Measurements from ENCODE around the gene NSRP1. TPM values are rescaled to one million over a fixed set of nuclear protein-coding genes. Genes with fewer than 3 reads are reported as not detected.
"Not testable (repeated sequence)": the region's sequence is repeated elsewhere in the genome, so short reads cannot be mapped to it uniquely, and the experiment has no call there.

The NSRP1 gene
- total RNA-seq, 2 donors from 2014 or later = 28.8 to 31.7 TPM

DNA sequence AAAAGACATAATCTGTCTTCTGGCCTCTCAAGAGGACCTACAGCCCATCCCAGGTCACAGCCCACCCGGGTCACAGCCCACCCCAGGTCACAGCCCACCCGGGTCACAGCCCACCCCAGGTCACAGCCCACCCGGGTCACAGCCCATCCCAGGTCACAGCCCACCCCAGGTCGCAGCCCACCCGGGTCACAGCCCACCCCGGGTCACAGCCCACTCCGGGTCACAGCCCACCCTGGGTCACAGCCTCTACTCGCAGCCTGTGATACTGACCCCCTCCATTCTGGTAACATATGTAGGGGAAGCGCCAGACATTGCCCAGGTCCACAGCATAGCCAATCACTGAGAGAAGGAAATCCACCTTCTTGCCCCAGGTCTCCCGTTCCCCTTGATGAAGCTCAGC, 104.7 kb downstream of the NSRP1 start:
- no peaks in the 10 kb centered on the region for H3K9me3 ChIP-seq (ENCODE audit: control insufficient read depth, low read length, poor library complexity, severe bottlenecking)
- no peak overlapping the region for H3K4me3 Mint-ChIP-seq
- H3K36me3 Mint-ChIP-seq (ENCODE audit: low read depth) = no peaks in the 10 kb centered on the region
- peaks cover 33% of the 10 kb centered on the region for H3K27me3 Mint-ChIP-seq
- H3K4me1 Mint-ChIP-seq = no peaks in the 10 kb centered on the region
- DNase-seq = no peak
- ATAC-seq = no peak
- H3K27ac Mint-ChIP-seq = no peak overlapping the region

DNA sequence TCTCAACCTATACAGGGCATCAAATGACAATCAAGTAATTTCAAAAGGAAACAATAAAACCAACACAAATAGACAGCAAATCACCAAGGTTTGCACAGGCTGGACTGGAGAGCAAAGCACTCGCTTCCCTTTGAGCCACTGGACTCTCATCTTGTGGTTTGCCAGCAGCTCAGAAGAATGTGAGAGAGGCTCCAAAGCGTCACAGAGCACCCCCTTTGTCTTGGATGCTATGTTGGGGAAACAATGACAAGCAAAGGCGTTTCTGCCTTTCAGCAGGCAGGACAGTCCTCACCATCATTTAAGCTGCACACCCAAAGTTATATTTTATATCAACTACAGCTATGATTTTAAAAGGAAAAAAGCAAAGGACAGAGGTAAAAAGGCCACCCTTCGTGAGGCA, 105.6 kb downstream of the NSRP1 start:
- no peak for ATAC-seq
- no peaks in the 10 kb centered on the region for H3K4me1 Mint-ChIP-seq
- no peak for DNase-seq
- H3K27me3 Mint-ChIP-seq = peaks cover 31% of the 10 kb centered on the region
- H3K9me3 ChIP-seq (ENCODE audit: control insufficient read depth, low read length, poor library complexity, severe bottlenecking) = no peaks in the 10 kb centered on the region
- H3K4me3 Mint-ChIP-seq = no peak overlapping the region
- H3K27ac Mint-ChIP-seq = no peak overlapping the region
- no peaks in the 10 kb centered on the region for H3K36me3 Mint-ChIP-seq (ENCODE audit: low read depth)

DNA sequence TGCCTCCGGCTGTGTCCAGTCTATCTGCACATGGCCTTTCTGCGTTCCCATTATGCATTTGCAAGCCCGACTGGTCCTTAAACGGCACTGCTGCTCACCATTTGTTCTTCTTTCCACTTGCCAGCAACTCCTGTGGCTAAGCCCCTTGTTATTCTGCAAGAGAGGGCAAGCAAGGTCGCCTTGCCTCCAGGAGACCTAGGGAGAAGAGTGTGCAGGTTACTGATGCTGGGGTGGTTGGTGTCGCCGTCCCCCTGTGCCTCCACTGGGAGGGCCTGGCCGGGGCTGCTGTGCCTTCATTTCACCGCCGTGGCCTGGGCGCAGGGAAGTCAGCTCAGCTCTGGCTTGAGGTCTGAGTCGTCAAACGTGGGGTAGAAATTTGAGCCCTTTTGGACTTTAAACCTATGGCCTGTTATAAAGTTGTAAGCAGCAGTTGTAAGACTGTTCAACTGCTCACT, 106.1 kb downstream of the NSRP1 start:
- Mint-ChIP-seq H3K4me3 (no peak overlapping the region), H3K36me3 (ENCODE audit: low read depth) (no peaks in the 10 kb centered on the region), H3K4me1 (no peaks in the 10 kb centered on the region), H3K27me3 (peaks cover 27% of the 10 kb centered on the region), H3K27ac (no peak overlapping the region)
- ATAC-seq (no peak), DNase-seq (no peak)
- no peaks in the 10 kb centered on the region for H3K9me3 ChIP-seq (ENCODE audit: control insufficient read depth, low read length, poor library complexity, severe bottlenecking)

DNA sequence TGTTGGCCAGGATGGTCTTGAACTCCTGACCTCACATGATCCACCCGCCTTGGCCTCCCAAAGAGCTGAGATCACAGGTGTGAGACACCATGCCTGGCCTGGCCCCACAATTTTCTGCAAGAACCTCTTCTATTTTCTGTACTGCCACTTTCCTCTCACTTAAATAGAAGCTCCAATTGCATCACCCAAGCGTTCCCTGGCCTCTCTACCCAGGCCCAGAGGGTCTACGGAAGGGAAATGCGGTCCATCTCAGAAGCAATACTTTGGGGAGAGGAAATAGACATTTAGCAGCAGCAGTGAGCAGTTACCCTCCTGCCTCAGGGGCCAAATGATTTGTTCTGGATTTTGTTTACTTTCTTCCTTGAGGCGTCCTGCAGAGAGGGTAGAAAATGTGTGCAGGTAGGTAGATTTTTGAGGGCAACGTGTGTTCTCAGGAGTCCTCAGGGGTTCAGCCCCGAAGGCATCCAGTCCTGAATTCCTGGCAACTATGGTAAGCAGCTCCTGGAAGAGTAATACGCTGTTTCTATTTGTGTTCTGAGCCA, 107.9 kb downstream of the NSRP1 start:
- Mint-ChIP-seq H3K27ac (no peak overlapping the region), H3K4me1 (no peaks in the 10 kb centered on the region), H3K36me3 (ENCODE audit: low read depth) (no peaks in the 10 kb centered on the region), H3K4me3 (no peak overlapping the region), H3K27me3 (peaks cover 28% of the 10 kb centered on the region)
- DNase-seq = no peak
- ATAC-seq = no peak
- H3K9me3 ChIP-seq (ENCODE audit: control insufficient read depth, low read length, poor library complexity, severe bottlenecking) = no peaks in the 10 kb centered on the region

DNA sequence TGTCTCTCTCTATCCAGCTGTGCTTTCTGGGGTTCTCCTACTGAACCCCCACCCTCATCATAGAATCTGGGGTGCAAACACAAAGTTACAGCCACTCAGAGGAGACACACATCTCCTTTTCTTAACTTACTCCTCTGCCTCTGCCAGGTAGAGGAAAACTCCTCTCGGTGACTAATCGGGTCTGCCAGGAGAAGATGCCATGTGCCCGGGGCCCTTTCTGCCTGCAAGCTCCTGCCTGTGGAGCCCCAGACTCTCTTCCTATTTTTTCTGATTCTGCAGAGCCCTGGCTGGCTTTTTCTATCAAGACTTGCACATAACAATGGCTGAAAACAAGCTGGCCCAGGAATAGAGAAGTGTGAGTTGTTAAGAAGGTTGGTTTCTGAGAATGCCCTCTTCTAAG, 108.5 kb downstream of the NSRP1 start:
- H3K4me3 Mint-ChIP-seq = no peak overlapping the region
- DNase-seq = no peak
- H3K9me3 ChIP-seq (ENCODE audit: control insufficient read depth, low read length, poor library complexity, severe bottlenecking) = no peaks in the 10 kb centered on the region
- peaks cover 30% of the 10 kb centered on the region for H3K27me3 Mint-ChIP-seq
- H3K27ac Mint-ChIP-seq = no peak overlapping the region
- no peaks in the 10 kb centered on the region for H3K36me3 Mint-ChIP-seq (ENCODE audit: low read depth)
- ATAC-seq = no peak
- H3K4me1 Mint-ChIP-seq = peaks cover 2% of the 10 kb centered on the region

DNA sequence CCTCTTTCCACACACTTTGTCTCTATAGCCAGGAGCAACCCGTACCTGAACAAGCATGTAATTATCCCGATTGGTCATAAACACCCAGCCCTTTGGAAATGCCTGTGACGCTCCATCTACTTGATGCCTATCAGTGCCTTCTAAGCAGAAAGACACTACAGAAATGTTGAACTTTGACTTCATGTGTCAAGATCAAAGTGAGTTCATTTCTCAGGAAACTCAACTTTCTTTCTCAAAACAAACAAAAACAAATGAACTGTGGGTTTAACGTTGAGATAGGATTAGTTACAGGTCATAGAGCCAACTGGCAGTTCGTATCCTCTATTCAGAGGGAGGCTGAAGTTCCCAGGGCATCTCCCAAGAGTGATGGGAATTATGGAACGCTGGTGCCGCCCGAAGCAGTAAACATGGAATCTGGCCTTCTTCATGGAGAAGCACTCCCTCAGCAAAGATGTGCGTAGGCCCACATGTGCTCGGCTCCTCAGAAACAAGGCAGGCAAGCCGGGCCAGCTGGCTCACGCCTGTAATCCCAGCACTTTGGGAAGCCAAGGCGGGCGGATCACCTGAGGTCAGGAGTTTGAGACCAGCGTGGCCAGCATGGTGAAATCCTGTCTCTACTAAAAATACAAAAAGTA, 109.4 kb downstream of the NSRP1 start:
- ATAC-seq = no peak
- no peak for DNase-seq
- H3K36me3 Mint-ChIP-seq (ENCODE audit: low read depth) = no peaks in the 10 kb centered on the region
- no peak overlapping the region for H3K4me3 Mint-ChIP-seq
- peaks cover 38% of the 10 kb centered on the region for H3K27me3 Mint-ChIP-seq
- H3K27ac Mint-ChIP-seq = no peak overlapping the region
- no peaks in the 10 kb centered on the region for H3K9me3 ChIP-seq (ENCODE audit: control insufficient read depth, low read length, poor library complexity, severe bottlenecking)
- H3K4me1 Mint-ChIP-seq = peaks cover 2% of the 10 kb centered on the region

DNA sequence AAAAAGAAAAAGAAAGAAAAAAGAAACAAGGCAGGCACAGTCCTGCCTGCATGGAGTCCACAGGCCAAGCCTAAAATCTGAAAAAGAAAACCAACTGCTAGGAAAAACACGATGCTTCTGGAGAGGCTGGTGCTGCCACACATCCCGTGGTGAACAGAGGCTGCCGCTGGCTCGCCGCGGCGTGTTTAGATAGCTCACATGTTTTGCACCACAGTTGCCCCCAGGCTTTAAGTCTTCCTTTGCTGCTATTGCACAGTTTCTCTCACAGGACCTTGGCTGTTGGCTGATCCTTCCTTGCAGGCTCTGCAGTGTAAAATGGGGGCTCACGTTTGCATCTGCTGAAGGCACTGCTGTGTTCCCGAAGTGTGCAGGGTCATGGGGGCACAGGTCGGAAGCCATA, 110.3 kb downstream of the NSRP1 start:
- Mint-ChIP-seq H3K4me3 (no peak overlapping the region), H3K27me3 (peaks cover 38% of the 10 kb centered on the region), H3K36me3 (ENCODE audit: low read depth) (no peaks in the 10 kb centered on the region), H3K4me1 (peaks cover 3% of the 10 kb centered on the region), H3K27ac (no peak overlapping the region)
- DNase-seq = no peak
- no peak for ATAC-seq
- no peaks in the 10 kb centered on the region for H3K9me3 ChIP-seq (ENCODE audit: control insufficient read depth, low read length, poor library complexity, severe bottlenecking)

DNA sequence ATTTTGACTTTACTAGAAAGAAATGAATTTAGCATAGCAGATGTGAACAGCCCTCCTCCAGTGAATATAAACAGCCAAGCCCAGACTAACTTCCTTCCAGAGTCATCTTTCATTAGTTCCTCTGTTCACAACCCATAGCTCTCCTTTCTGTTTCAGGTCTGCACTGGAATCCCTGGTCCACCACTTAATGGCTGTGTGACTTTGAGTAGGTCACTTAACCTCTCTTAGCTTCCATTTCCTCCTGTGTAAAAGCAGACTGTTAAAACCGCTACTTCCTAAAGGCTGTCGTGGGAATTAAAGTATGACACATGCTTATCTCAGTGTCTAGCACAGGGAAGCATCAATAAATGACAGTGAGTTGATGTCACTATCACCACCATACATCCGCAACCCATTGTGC, 111.4 kb downstream of the NSRP1 start:
- Mint-ChIP-seq H3K4me1 (peaks cover 4% of the 10 kb centered on the region), H3K36me3 (ENCODE audit: low read depth) (no peaks in the 10 kb centered on the region), H3K4me3 (no peak overlapping the region), H3K27me3 (peaks cover 46% of the 10 kb centered on the region), H3K27ac (peak overlapping the region; percentile 0)
- ATAC-seq (no peak), DNase-seq (no peak)
- H3K9me3 ChIP-seq (ENCODE audit: control insufficient read depth, low read length, poor library complexity, severe bottlenecking) = no peaks in the 10 kb centered on the region

DNA sequence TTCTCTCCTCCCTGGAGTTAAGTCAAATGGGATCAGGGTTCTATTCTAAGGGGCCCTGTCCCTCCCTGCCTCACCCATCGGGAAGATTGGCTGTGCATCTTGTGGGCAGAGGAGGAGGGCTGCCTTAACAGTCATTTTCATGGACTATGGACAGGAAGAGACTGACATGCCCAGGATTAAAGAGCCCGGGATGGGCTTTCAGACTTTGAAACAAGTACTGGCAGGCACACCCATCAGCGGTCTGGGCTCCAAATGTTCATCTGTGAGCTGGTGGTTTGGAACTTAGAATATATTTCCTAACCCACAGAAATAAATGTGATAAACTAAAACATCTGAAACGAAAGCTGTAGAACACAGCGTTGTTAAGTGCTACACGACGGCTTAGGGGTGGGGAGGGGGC, 112.4 kb downstream of the NSRP1 start:
- H3K9me3 ChIP-seq (ENCODE audit: control insufficient read depth, low read length, poor library complexity, severe bottlenecking) = no peaks in the 10 kb centered on the region
- Mint-ChIP-seq H3K4me3 (no peak overlapping the region), H3K4me1 (peaks cover 4% of the 10 kb centered on the region), H3K27ac (no peak overlapping the region), H3K36me3 (ENCODE audit: low read depth) (no peaks in the 10 kb centered on the region), H3K27me3 (peaks cover 56% of the 10 kb centered on the region)
- ATAC-seq (no peak), DNase-seq (no peak)

DNA sequence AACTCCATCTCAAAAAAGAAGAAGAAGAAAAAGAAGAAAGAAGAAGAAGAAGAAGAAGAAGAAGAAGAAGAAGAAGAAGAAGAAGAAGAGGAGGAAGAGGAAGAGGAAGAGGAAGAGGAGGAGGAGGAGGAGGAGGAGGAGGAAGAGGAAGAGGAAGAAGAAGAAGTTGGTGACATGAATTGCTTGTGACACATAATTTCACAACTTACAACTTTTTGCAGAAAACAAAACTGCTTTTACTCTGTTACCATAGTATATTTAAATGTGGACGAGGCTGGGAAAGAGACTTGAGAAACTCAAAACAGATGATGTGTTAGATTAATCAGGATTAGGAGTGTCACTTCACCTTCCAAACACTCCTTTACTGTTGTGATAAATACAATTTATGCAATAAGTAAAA, 113.4 kb downstream of the NSRP1 start:
- not testable (repeated sequence) for H3K9me3 ChIP-seq (ENCODE audit: control insufficient read depth, low read length, poor library complexity, severe bottlenecking); H3K36me3 Mint-ChIP-seq (ENCODE audit: low read depth); DNase-seq; H3K27ac Mint-ChIP-seq; H3K4me3 Mint-ChIP-seq; H3K4me1 Mint-ChIP-seq; ATAC-seq
- peaks cover 66% of the 10 kb centered on the region for H3K27me3 Mint-ChIP-seq

DNA sequence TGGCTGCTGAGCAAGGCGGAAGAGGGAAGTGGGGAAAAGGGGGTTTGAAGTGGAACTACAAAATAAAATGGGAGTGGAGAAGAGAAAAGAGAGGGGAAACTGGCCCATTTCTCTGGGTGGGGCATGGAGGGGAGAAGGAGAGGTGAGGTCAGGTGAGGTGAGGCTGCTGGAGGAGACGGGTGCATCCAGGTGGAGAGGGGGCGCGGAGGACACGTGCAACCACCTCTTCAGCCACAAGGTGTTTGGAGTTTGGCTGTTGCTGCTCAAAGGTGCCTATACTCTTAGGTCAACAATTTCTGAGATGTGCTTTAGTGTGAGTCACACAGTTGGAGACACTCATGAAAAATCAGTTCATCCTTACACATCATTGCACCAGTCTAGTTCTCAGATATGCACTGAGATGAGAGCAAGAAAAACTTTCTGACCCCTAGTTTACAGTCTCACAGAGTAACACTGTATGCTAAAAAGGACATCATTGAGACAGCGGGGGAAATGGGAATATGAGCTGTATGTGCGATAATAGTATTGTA, 114.0 kb downstream of the NSRP1 start:
- Mint-ChIP-seq H3K27me3 (peaks cover 62% of the 10 kb centered on the region), H3K27ac (no peak overlapping the region)

DNA sequence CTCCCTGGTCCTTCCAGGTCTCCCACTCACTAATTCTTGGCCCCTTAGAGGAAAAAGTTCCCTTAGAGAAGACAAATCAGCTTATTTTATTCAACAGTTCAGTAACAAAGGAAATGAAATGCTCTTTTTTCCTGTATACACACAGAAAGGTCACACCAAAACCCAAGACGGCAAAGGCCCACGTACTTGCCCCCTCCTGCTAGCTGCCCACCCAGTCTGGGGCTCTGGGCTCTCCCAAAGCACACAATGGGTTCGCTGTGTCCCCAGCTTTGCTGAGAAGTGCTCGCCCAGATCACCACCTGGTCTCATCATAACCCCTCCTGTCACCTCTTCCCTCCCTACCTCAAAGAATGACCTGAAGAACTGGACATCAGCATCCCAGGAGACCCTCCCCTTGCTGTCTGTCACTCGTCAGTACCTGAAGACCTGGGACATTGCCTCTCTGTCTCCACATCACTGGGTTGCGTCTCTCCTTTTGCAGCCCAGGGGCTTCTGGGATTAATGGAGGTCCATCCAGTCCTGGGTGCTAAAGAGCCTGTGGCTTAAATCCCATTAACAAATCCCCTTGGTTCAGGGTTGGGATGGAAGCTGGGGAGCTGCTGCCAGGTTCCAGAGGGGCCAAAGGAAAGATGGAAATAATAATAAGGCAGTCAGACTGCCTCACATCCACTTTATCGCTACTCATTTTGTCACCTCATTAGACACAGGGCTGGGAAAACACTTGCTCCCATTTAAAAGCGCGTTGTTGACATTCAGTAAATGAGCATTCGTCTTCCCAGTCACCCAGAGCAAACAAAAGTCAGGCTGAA, 115.6 kb downstream of the NSRP1 start:
- Mint-ChIP-seq H3K36me3 (ENCODE audit: low read depth) (no peaks in the 10 kb centered on the region), H3K27me3 (peaks cover 64% of the 10 kb centered on the region), H3K4me3 (no peak overlapping the region), H3K27ac (no peak overlapping the region), H3K4me1 (peaks cover 17% of the 10 kb centered on the region)
- DNase-seq = no peak
- no peak for ATAC-seq
- H3K9me3 ChIP-seq (ENCODE audit: control insufficient read depth, low read length, poor library complexity, severe bottlenecking) = no peaks in the 10 kb centered on the region

More for the DNA sequence above, 114.0 kb downstream of the NSRP1 start:
- peaks cover 10% of the 10 kb centered on the region for H3K4me1 Mint-ChIP-seq
- no peak overlapping the region for H3K4me3 Mint-ChIP-seq
- H3K9me3 ChIP-seq (ENCODE audit: control insufficient read depth, low read length, poor library complexity, severe bottlenecking) = no peaks in the 10 kb centered on the region
- no peaks in the 10 kb centered on the region for H3K36me3 Mint-ChIP-seq (ENCODE audit: low read depth)
- ATAC-seq (no peak), DNase-seq (no peak)

DNA sequence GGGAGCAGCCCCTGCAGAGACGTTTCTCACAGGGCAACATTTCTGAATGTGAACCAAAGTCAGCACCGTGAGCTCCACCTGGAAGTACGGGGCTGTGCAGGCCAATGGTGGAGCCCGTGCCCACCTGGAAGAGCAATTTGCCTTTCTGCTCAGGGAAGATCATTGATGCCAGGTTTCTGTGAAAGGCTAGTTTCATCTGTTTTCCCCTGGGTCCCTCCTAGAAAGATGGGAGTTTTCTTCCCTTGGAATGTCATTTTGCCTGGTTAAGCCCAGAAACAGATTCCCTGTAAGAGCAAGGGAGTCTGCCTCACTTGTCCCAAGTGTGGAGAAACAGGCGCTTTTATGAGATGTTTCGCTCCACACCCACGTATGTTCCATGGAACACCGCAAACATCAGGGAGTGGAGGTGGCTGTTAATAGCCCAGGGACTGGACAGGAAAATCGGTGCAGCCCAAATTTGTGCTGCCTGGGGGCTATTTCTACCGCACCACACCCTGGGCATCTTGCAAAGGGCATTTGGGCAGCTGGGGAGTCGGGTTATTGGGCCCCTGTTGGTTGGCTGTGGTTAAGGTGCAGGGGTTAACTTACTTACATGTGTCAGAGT, 116.3 kb downstream of the NSRP1 start:
- H3K27ac Mint-ChIP-seq = no peak overlapping the region
- DNase-seq (no peak), ATAC-seq (no peak)
- no peak overlapping the region for H3K4me3 Mint-ChIP-seq
- H3K27me3 Mint-ChIP-seq = peaks cover 71% of the 10 kb centered on the region
- no peaks in the 10 kb centered on the region for H3K9me3 ChIP-seq (ENCODE audit: control insufficient read depth, low read length, poor library complexity, severe bottlenecking)
- no peaks in the 10 kb centered on the region for H3K36me3 Mint-ChIP-seq (ENCODE audit: low read depth)
- H3K4me1 Mint-ChIP-seq = peaks cover 19% of the 10 kb centered on the region

All from T-helper 17 cell (primary cell).